Measurements from ENCODE around the gene SYNGR1. TPM values are rescaled to one million over a fixed set of nuclear protein-coding genes. Genes with fewer than 3 reads are reported as not detected.

SYNGR1 gene
- total and polyA plus RNA-seq, 2 of the 8 experiments (the other 6 are each of a cell fraction or from before 2014, with no cell fraction given) = 32.5 to 84.7 TPM

DNA sequence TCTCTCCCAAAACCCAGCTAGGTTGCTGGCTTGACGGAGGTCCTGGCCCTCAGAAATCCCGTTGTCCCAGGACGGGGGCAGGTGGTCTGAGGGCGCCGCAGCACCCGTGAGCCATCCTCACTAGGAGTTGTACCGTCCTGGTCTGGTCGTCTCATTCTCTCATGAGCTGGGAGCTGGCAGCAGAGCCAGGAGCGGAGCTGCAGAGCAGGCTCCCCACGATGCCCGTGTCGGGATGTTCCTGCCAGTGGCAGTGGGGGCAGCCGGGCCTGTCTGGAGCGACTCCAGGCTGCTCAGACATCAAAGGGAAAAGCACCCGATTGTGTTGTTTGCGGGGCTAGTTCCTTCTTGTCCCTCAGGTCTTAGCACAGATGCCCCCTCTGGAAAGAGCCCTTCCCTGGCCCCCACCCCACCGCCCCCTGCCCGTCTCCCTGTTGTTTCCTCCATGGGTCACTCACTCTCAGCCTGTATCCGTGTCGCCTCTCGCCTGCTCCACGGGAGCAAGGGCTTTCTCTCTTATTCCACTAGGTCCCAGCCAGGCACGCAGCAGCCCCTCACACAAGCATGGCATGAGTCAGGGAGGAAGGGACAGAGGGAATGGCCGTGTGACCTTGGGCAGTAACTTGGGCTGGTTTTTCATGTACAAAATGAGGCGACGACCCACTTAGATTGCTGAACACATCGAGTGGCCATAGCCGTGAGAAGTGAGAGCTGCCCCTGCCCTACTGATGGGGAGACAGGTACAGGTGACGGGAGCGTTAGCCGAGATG, 83.9 kb downstream of the SYNGR1 start (continued):
- TF ChIP-seq SIN3A (conservative IDR thresholded peaks at IDR 0.05 in 1 of 2, IDR thresholded peaks at IDR 0.05 in 1 of 2; ENCODE audit: low read depth in 1 of 2, low read length in 2 of 2) (no peak), GTF2F1 (IDR thresholded peaks at IDR 0.05; ENCODE audit: borderline replicate concordance, low read depth, low read length) (no peak), TBP (IDR thresholded peaks at IDR 0.05; ENCODE audit: low read depth, low read length) (no peak), CEBPB (IDR thresholded peaks at IDR 0.05; ENCODE audit: low read depth, low read length) (no peak), SP2 (IDR thresholded peaks at IDR 0.05; ENCODE audit: low read length) (no peak), KDM1A (IDR thresholded peaks at IDR 0.05; ENCODE audit: borderline replicate concordance, low read length) (no peak)
